Measurements from ENCODE around the gene ZNRF2.

The ZNRF2 gene

GRCh38 chr7:30382607-30383006, 98.2 kb downstream of the ZNRF2 start:
- TF ChIP-seq, protein P1, sequence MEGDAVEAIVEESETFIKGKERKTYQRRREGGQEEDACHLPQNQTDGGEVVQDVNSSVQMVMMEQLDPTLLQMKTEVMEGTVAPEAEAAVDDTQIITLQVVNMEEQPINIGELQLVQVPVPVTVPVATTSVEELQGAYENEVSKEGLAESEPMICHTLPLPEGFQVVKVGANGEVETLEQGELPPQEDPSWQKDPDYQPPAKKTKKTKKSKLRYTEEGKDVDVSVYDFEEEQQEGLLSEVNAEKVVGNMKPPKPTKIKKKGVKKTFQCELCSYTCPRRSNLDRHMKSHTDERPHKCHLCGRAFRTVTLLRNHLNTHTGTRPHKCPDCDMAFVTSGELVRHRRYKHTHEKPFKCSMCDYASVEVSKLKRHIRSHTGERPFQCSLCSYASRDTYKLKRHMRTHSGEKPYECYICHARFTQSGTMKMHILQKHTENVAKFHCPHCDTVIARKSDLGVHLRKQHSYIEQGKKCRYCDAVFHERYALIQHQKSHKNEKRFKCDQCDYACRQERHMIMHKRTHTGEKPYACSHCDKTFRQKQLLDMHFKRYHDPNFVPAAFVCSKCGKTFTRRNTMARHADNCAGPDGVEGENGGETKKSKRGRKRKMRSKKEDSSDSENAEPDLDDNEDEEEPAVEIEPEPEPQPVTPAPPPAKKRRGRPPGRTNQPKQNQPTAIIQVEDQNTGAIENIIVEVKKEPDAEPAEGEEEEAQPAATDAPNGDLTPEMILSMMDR (conservative IDR thresholded peaks at IDR 0.05), result no peak
- H3K27ac ChIP-seq, result no peak overlapping the region

DNA sequence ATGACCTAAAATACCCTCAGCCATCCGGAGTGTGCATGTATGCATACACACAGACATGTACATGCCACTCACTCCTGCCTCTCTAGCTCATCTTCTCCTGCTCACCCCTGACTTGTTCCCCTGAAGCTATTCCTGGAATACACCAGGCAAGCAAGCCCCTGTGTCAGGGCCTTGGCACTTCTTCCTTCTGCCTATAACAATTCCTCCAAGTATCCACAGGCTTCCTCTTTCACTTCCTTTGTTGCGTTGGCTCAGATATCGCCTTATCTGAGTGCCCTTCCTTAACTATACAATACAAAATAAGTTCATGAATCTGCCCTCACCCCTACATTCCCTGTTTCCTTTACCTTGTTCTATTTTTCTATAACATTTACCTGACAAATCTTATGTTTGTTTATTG, 105.4 kb downstream of the ZNRF2 start:
- TF ChIP-seq, protein P1 (conservative IDR thresholded peaks at IDR 0.05), result no peak
- no peak overlapping the region for H3K27ac ChIP-seq

- no peak overlapping the region for H3K27ac ChIP-seq
Measured at GRCh38 chr7:30390736-30391636, 106.6 kb downstream of the ZNRF2 start.

DNA sequence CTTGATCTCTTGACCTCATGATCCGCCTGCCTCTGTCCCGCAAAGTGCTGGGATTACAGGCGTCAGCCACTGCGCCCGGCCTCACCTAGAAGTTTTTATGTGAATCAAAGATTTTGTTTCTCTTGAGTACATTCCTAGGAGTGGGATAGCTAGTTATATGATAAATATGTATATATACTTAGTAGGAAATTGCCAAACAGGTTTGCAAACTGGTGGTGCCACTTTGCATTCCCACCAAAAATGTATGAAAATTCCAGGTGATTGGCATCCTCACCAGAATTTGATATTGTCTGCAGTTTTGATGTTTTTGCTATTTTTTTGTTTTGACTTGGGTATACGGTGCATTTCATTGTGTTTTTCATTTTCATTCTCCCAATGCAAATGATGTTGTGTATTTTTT, 107.4 kb downstream of the ZNRF2 start:
- no peak overlapping the region for H3K27ac ChIP-seq
- TF ChIP-seq, protein P1 (conservative IDR thresholded peaks at IDR 0.05), result no peak

More at GRCh38 chr7:30390736-30391636, 106.6 kb downstream of the ZNRF2 start:
- TF ChIP-seq, protein P1 (conservative IDR thresholded peaks at IDR 0.05), result no peak

GRCh38 chr7:30395676-30396075, 111.3 kb downstream of the ZNRF2 start:
- TF ChIP-seq, protein P1 (conservative IDR thresholded peaks at IDR 0.05), result no peak
- H3K27ac ChIP-seq, result no peak overlapping the region

DNA sequence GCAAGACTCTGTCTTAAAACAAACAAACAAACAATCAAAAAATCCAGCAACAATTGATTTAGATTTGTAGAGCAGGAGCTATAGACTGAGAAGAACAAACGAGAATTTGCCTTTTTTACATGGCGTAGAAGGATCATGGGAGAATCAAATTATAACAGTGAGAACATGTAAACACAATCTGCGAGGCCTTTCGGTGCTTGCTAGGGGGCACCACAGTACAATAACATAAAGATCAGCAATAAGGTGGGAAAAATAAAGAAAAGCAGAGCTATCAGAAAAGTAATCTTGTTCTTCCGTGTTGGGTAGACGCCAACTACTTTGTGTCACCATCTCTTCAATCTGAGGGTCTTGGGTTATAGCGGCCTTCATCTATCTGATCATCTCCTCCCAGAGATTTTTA, 112.0 kb downstream of the ZNRF2 start:
- TF ChIP-seq, protein P1 (conservative IDR thresholded peaks at IDR 0.05), result no peak
- no peak overlapping the region for H3K27ac ChIP-seq

- TF ChIP-seq, protein P1 (conservative IDR thresholded peaks at IDR 0.05), result no peak
- no peak overlapping the region for H3K27ac ChIP-seq
Measured at GRCh38 chr7:30403477-30403876, 119.1 kb downstream of the ZNRF2 start.

All from VCaP (cell line).